Small intestine (tissue), 7 donors: ENCODE results near the gene CD44. TPM values are rescaled to one million over a fixed set of nuclear protein-coding genes. Genes with fewer than 3 reads are reported as not detected.

Experiments
- DNase-seq, 2 donors: peaks; one replicate each; pipeline versions ENCODE4 v3.0.0 to v3.0.0-alpha.2; 2013
- FAIRE-seq: peaks from 2 replicates; lab custom pipeline; 2012; peaks lifted over from hg19 to GRCh38; lab: Jason Lieb, UNC
- H3K27ac ChIP-seq, 3 donors: one replicate each; pipeline ENCODE4 v1.5.1; 2013; ENCODE audit warnings: low read length in 2 of 3, mild to moderate bottlenecking in 2 of 3, control low read depth in 1 of 3, inconsistent platforms in 1 of 3, low read depth in 1 of 3, moderate library complexity in 1 of 3
- H3K27me3 ChIP-seq, 3 donors: one replicate each; pipeline ENCODE4 v1.6.1; 2013; ENCODE audit warnings: low read length in 3 of 3, inconsistent platforms in 1 of 3; ENCODE audit not compliant: control insufficient read depth in 3 of 3, insufficient read depth in 3 of 3
- H3K36me3 ChIP-seq, 3 donors: one replicate each; pipeline ENCODE4 v1.6.1; 2013; ENCODE audit warnings: low read length in 3 of 3, inconsistent platforms in 1 of 3, low read depth in 1 of 3, mild to moderate bottlenecking in 1 of 3, moderate library complexity in 1 of 3; ENCODE audit not compliant: control insufficient read depth in 3 of 3, insufficient read depth in 2 of 3
- H3K4me1 ChIP-seq, 3 donors: one replicate each; pipeline ENCODE4 v1.6.1; 2013; ENCODE audit warnings: low read length in 2 of 3, inconsistent platforms in 1 of 3, low read depth in 1 of 3, mild to moderate bottlenecking in 1 of 3, moderate library complexity in 1 of 3; ENCODE audit not compliant: control insufficient read depth in 3 of 3, insufficient read depth in 2 of 3
- H3K4me3 ChIP-seq, 3 donors: one replicate each; pipeline ENCODE4 v1.5.1; 2013; ENCODE audit warnings: low read length in 3 of 3, control low read depth in 1 of 3, inconsistent platforms in 1 of 3, low read depth in 1 of 3, mild to moderate bottlenecking in 1 of 3, moderate library complexity in 1 of 3
- H3K9me3 ChIP-seq, 2 donors: one replicate each; pipeline ENCODE4 v1.6.1; 2013; ENCODE audit warnings: low read depth in 1 of 2, low read length in 1 of 2; ENCODE audit not compliant: control insufficient read depth in 2 of 2, insufficient read depth in 1 of 2
- WGBS, 3 donors: extraction: QIAGEN DNeasy Blood & Tissue Kit; methylation state at CpG; one replicate each; pipeline ENCODE4 v1.1.7; 2013; 5-methylcytosine and 5-hydroxymethylcytosine counted together
- polyA plus RNA-seq, 4 donors: library from polyadenylated mRNA; stranded (reverse) in 3 of 4; unstranded in 1 of 4; fragments of 200-250 nt in 3 of 4; fragments of 120-200 nt in 1 of 4; gene quantifications; one replicate each; pipeline versions ENCODE4 v1.2.1 to v1.2.3, GENCODE V29; 2013
- donor health status: healthy with polysubstance abuse.
- donor health status: control.
- donor health status: control.
- donor health status: Bipolar disorder and iron deficiency.
- donor health status: healthy.

CD44 gene
- polyA plus RNA-seq, 4 donors = 5.4 to 89.6 (median 19.6) TPM

GRCh38 chr11:35173616-35174566 is 34.9 kb downstream of the CD44 start:
- Histone ChIP-seq H3K27ac (peak overlapping the region in 2 of 3 donors; percentile 30 to 74), H3K27me3 (no peaks in the 10 kb centered on the region), H3K4me1 (peaks cover 10 to 30% (median 15%) of the 10 kb centered on the region in 3 donors), H3K36me3 (peaks cover 0 to 4% (median 0%) of the 10 kb centered on the region in 3 donors), H3K9me3 (no peaks in the 10 kb centered on the region), H3K4me3 (no peak overlapping the region)
- DNase-seq = peak in 1 of 2 donors; percentile 50
- no peak for FAIRE-seq
- WGBS, 3 donors = 33 to 49% (median 47%) methylated on average over 3 of the region's 3 CpGs

- H3K4me3 ChIP-seq = no peak overlapping the region
- H3K27ac ChIP-seq = peak overlapping the region in 1 of 3 donors; percentile 36
- peaks cover 10 to 31% (median 15%) of the 10 kb centered on the region in 3 donors for H3K4me1 ChIP-seq
- FAIRE-seq = no peak
- WGBS, 3 donors = 27 to 39% (median 32%) methylated on average over 3 of the region's 3 CpGs
- H3K27me3 ChIP-seq = no peaks in the 10 kb centered on the region
- no peak for DNase-seq
- H3K36me3 ChIP-seq = peaks cover 0 to 4% (median 0%) of the 10 kb centered on the region in 3 donors
- H3K9me3 ChIP-seq = no peaks in the 10 kb centered on the region
These were observed 35.7 kb downstream of the CD44 start for GRCh38 chr11:35174666-35175065.

- H3K27ac ChIP-seq = no peak overlapping the region
- FAIRE-seq (no peak), DNase-seq (peak in 1 of 2 donors; percentile 16)
- peaks cover 0 to 6% (median 0%) of the 10 kb centered on the region in 3 donors for H3K36me3 ChIP-seq
- H3K27me3 ChIP-seq = no peaks in the 10 kb centered on the region
- H3K4me1 ChIP-seq = peaks cover 10 to 22% (median 15%) of the 10 kb centered on the region in 3 donors
- no peak overlapping the region for H3K4me3 ChIP-seq
- 81 to 92% (median 87%) methylated on average over 5 of the region's 5 CpGs for WGBS, 3 donors
- no peaks in the 10 kb centered on the region for H3K9me3 ChIP-seq
These were observed 38.4 kb downstream of the CD44 start for GRCh38 chr11:35177370-35177769.

GRCh38 chr11:35178067-35178805 is 39.3 kb downstream of the CD44 start:
- DNase-seq (no peak), FAIRE-seq (no peak)
- H3K27me3 ChIP-seq = no peaks in the 10 kb centered on the region
- no peaks in the 10 kb centered on the region for H3K9me3 ChIP-seq
- WGBS, 3 donors = 81 to 88% (median 82%) methylated on average over 3 of the region's 3 CpGs
- H3K36me3 ChIP-seq = peaks cover 0 to 6% (median 0%) of the 10 kb centered on the region in 3 donors
- no peak overlapping the region for H3K27ac ChIP-seq
- H3K4me1 ChIP-seq = peaks cover 6 to 17% (median 10%) of the 10 kb centered on the region in 3 donors
- no peak overlapping the region for H3K4me3 ChIP-seq

- Histone ChIP-seq H3K4me3 (no peak overlapping the region), H3K4me1 (peaks cover 2 to 12% (median 4%) of the 10 kb centered on the region in 3 donors), H3K27ac (no peak overlapping the region), H3K36me3 (peaks cover 0 to 6% (median 0%) of the 10 kb centered on the region in 3 donors), H3K9me3 (no peaks in the 10 kb centered on the region), H3K27me3 (no peaks in the 10 kb centered on the region)
- no peak for DNase-seq
- no peak for FAIRE-seq
- WGBS, 3 donors = 70 to 76% (median 76%) methylated on average over 2 of the region's 2 CpGs
These were observed 39.9 kb downstream of the CD44 start for GRCh38 chr11:35178873-35179272.

GRCh38 chr11:35179466-35180135 is 40.6 kb downstream of the CD44 start:
- Histone ChIP-seq H3K4me3 (no peak overlapping the region), H3K9me3 (no peaks in the 10 kb centered on the region), H3K27ac (no peak overlapping the region), H3K36me3 (peaks cover 0 to 6% (median 0%) of the 10 kb centered on the region in 3 donors), H3K4me1 (peaks cover 0 to 6% (median 0%) of the 10 kb centered on the region in 3 donors), H3K27me3 (no peaks in the 10 kb centered on the region)
- FAIRE-seq = no peak
- 58 to 65% (median 62%) methylated on average over 2 of the region's 2 CpGs for WGBS, 3 donors
- DNase-seq = no peak

- WGBS, 3 donors = 69 to 80% (median 73%) methylated on average over 5 of the region's 5 CpGs
- DNase-seq = no peak
- H3K9me3 ChIP-seq = no peaks in the 10 kb centered on the region
- no peaks in the 10 kb centered on the region for H3K27me3 ChIP-seq
- H3K36me3 ChIP-seq = peaks cover 0 to 6% (median 0%) of the 10 kb centered on the region in 3 donors
- H3K27ac ChIP-seq = peak overlapping the region in 1 of 3 donors; percentile 5
- FAIRE-seq = no peak
- H3K4me3 ChIP-seq = no peak overlapping the region
- peaks cover 0 to 6% (median 0%) of the 10 kb centered on the region in 3 donors for H3K4me1 ChIP-seq
These were observed 41.6 kb downstream of the CD44 start for GRCh38 chr11:35180317-35181233.
